NCI-H1105 treated with DMSO at 0.1 percent for 48 hours (cell line): ENCODE results near the gene SCLY.

Experiments used
- DNase-seq: peaks from one replicate; lab custom pipeline; 2025; lab: John Stamatoyannopoulos, UW

SCLY gene

DNA sequence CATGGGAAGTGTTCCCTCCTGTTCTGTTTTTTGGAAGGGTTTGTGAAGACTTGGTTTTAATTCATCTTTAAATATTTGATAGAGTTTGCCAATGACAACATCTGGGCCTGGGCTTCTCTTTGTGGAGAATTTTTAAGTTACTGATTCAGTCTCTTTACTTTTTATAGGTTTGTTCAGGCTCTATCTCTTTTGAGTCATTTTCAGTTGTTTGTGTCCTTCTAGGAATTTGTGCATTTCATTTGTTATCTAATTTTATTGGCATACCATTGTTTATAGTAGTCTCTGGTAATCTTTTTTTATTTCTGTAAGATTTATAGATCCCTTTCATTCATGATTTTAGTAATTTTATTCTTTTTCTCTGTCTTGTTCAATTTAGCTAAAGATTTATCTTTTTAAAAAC lies 14.6 kb downstream of the SCLY start:
- DNase-seq, result no peak

GRCh38 chr2:238077292-238077691 lies 16.5 kb downstream of the SCLY start:
- DNase-seq, result no peak

DNA sequence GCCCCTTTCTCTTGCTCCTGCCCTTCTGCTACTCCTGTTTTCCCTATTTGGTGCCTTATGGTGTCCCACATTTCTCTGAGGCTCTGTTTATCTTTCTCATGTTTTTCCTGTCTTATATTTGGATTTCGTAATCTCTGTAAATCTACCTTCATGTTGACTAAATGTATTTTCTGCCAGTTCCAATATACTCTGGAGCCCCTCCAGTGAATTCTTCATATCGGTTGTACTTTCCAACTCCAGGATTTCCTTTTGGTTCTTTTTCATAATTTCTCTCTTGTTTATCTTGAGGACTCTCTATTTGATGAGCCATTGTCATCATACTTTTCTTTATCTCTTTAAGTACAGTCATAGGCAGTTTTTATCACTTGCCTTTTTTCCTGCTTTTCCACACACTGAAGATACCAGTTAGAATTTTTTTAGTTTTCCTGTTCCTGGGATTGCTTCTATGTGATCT lies 19.1 kb downstream of the SCLY start:
- DNase-seq, result no peak

DNA sequence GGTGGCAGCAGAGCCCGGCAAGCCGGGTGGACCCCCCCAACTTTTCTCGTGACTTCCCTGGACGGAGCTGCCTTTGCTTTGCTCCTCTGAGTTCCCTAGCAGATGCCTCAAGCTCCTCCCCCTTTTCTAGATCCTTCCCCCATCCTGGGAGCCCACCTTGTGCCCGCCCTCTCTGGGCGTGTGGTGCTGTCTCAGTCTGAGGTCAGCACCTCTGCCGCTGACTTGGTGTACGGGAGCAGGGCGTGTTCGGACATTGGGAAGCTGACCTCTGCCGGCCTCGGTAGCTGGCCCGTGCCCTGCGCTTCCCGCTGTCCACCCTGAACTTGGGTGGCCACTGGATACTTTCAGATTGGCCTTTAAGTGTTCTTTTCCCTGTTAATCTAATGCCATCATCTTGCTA lies 19.7 kb downstream of the SCLY start:
- no peak for DNase-seq

GRCh38 chr2:238081150-238081549 lies 20.3 kb downstream of the SCLY start:
- no peak for DNase-seq

- DNase-seq, result no peak
Measured at GRCh38 chr2:238081561-238081960, 20.8 kb downstream of the SCLY start.

- no peak for DNase-seq
Measured at GRCh38 chr2:238082151-238082550, 21.4 kb downstream of the SCLY start.

- DNase-seq, result no peak
Measured at GRCh38 chr2:238082827-238083226, 22.0 kb downstream of the SCLY start.

DNA sequence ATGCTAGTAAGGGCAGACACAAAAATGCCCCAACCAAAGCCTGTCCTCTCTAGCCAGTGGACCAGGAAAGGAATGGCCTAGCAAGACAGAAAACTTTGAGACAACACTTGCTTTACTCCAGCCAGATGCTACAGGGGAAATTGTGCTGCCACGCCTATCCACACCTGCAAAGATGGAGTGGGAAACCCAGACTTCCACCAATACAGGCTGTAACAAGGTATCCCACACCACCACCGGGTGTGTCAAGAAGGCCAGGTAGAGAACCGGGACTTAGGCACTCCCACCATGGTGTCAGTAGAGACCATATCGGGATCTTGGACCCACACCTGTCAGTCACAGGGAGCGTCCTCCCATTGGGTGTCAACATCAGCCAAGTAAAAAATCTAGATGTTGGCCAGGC lies 23.1 kb downstream of the SCLY start:
- no peak for DNase-seq

- no peak for DNase-seq
Measured at GRCh38 chr2:238084761-238085160, 24.0 kb downstream of the SCLY start.

DNA sequence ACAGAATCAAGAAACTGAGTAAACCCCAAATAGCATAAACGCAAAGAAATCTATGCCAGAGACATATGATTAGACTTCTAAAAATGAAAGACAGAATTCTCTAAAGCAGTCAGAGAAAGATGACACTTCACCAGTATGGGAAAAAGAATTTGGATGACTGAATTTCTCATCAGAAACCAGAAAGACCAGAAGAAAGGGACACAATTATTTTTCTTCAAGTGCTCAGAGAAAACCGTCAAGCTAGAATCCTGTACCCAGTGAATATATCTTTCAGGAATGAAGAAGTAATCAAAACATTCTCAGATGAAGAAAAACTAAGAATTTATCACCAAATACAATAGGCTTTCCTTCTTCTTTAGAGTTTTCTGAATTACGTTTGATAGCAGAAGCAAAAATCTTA lies 25.1 kb downstream of the SCLY start:
- no peak for DNase-seq

GRCh38 chr2:238087211-238087610 lies 26.4 kb downstream of the SCLY start:
- no peak for DNase-seq

- DNase-seq, result no peak
Measured at GRCh38 chr2:238090887-238091286, 30.1 kb downstream of the SCLY start.

DNA sequence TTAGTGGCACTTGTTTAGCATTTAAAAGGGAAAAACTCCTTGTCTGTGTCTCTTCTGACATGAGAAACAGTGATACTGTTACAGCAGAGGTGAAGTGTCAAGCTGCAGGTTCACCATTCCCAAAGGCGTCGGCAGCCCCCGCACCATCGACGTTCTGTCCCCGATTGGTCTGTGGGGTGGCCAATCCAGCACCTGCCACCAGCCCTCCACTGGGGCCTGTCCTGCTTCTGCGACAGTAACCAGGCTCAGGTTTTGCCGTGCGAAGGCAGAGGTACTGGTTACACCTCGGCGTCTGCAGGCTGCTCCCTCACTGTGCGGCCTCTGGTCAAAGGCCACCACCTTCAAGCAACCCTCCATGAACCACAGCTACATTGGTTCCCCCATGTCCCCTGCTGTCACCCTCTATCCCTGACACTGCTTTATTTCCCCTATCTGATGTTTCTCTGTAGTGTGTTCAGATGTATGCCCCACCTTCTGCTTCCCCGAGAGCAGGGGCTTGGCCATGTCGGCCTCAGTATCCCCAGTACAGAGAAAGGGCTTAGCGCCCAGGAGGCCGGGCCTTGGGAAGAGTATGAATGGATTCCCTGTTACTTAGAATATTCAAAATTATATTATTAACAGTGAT lies 30.7 kb downstream of the SCLY start:
- no peak for DNase-seq

DNA sequence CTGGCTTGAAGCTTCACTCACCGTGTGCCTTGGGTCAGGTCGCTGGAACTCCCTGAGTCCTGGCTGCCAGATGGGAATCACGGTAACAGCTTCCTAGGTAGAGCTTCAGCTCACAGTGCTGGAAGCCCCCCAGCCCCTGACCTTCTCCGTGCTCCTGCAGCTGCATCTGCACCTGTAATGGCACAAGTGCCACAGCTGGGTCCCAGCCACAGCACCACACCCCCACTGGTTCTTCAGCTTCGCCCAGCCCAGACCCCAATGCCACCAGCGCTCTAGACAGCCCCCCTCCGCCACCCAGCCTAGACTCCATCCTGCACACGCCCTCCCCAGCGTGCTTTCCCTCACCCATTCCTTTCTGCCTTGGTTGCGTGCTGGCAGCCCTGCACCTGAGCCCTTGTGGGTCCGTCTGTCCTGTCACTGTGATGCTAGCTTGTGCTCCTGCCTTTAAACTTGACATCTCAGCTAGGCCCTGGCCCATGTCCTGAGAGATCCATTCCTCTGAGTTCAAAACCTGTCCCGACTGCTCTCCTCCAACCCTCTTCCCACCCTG lies 31.8 kb downstream of the SCLY start:
- no peak for DNase-seq

GRCh38 chr2:238093181-238094140 lies 32.7 kb downstream of the SCLY start:
- DNase-seq, result no peak

DNA sequence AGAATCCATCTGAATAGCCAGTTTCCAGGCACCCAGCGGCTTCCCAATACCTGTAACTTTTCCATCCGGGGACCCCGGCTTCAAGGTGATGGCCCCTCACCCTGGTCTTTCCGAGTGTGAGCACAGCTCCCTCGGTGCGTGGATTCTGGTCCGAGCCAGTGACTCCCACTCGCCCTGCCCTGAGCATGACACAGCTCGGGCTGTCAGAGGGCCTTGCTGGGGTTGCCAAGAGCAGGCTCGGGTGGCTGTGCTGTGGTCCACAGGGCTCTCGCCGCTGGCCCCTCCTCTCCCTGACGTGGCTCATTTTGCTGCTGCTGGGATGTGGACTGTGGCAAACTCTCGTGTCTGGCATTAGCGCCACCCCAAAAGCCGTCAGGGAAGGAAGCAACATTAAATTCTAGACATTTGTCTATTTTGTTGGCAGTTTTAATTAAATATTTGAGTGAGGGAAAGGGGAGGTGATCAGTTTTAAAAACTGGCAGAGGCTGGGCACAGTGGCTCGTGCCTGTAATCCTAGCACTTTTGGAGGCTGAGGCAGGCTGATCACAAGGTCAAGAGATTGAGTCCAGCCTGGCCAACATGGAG lies 33.7 kb downstream of the SCLY start:
- no peak for DNase-seq

DNA sequence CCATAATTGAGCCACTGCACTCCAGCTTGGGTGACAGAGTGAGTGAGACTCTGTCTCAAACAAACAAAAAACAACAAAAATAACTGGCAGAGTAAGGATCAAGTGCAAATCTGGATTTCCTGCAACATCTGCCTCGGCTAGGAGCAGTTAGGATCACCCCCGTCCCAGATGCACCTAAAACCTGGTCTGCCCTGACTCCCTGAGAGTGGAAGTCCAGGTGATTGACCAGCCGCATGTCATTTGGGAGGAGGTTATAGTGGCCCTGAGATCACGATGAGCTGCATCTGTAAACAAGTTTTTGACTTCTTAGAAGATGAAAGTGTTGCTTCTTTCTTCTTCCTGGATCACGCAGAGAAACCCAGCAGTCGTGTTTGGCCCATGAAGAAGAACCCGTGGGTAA lies 34.3 kb downstream of the SCLY start:
- no peak for DNase-seq

DNA sequence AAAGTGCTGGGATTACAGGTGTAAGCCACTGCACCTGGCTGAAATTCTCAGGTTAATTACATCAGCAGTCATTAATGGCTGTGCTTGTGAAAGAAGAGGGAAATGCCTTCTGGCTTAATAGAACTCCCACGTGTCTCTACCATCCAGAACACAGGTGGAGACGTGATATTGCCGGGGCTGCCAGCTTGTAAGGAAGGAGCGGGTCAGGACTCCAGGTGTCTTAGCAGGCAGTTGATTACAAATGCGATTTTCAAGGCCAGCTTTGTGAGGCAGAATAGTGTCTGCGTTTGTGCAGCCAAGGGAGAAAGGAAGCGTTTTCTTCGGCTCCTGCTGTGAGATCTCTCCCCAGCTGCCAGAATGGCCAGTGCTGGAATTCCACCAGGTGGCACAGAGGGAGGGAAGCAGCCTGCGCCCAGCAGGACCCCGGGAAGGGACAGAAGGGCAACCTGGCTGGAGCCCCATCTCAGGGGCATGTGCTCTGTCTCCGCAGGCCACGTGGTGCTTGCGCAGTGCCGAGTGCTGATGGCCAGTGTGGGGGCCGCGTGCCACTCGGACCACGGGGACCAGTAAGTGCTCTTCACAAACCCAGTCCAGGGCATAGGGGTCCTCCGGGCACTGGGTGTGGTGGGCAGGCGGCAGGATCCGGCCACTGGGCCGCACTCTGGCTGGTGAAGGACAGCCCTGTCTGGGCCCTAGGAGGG lies 35.7 kb downstream of the SCLY start:
- DNase-seq, result peak; percentile 75

DNA sequence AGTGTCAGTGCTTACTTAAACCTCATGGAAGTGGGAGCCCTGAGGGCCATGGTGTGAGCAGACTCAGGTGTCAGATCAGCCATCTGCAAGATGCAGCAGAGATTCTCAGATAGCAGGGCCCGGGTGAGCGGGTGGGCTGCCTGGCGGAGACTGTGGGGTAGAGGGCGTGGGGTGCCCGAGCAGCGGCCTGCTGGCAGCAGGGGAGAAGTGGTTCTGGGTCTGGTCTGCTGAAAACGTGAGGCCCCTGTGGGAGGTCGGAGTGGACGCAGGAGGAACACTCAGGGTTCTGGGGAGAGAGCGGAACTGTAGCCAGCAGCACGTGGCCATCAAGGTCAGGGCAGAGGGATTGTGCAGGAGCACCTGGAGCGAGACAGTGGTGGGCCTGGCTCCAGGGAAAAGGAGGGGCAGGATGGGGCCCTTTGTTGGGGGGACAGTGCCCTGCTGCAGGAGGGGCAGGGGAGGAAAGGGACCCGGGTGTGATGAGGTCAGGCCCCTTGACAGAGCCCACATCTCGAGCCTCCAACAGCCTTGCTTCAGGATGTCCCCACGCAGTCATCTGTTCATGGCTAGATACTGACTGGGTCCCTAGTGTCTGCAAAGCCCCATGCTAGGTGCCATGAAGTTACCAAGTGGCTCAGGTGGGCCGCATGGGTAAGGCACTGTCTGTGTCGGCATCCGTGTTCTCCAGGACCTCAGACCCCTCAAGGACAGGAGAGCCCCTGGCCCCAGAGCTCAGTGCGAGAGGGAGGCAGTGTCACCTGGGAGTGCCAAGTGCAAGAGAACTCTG lies 36.6 kb downstream of the SCLY start:
- no peak for DNase-seq
